HG03045 (cell line): ENCODE results near the gene USH1C.

Experiments used
- ATAC-seq: cut with Tn5 transposase; IDR thresholded peaks from one replicate; pipeline ENCODE4 v1.9.1; 2021; ENCODE audit warnings: mild to moderate bottlenecking, moderate library complexity; ENCODE audit not compliant: unreplicated experiment

USH1C gene

GRCh38 chr11:17550450-17551346 is 6.5 kb upstream of the USH1C start:
- ATAC-seq: no peak

DNA sequence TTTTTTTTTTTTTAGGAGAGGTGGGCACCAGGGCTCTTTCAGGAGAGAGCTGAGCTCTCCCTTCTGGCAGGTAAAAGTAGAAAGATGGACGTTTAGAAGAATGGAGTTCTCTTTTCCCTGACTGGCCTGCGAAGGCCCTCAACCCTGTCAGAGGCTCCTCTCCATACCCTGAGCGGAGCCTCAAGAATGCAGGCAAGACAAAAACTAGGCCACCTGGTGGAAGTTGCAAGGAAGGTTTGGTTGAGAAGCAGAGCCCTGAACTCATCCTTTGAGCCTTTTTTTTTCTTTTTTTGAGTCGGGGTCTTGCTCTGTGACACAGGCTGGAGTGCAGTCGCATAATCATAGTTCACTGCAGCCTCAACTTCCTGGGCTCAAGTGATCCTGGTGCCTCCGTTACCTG is 4.2 kb upstream of the USH1C start:
- ATAC-seq: no peak

DNA sequence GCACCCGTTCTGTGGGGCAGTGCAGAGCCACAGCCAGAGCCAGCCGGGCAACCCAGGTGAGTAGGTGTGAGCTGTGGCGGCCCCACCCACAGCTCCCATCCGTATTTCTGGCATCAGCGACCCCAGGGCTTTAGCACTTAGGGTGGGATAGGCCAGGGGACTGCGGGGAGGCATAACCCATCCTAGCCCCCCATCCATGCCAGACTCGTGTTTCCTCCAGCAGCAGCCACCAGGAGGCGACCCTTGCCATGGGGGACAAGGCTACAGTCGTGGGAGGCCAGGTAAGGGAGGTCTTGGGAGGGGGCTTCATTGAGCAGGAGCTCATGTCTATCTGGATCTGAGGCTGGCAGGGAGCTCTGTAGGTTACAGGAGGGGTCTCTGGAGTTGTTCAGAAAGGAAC is 3.7 kb upstream of the USH1C start:
- ATAC-seq: no peak

GRCh38 chr11:17547051-17547577 is 2.9 kb upstream of the USH1C start, which contains the start of gene OTOG:
Gene OTOG, plus strand, starts transcription at chr11:17547259. Its CDS starts 114 bp downstream, at chr11:17547373.
- ATAC-seq: no peak

DNA sequence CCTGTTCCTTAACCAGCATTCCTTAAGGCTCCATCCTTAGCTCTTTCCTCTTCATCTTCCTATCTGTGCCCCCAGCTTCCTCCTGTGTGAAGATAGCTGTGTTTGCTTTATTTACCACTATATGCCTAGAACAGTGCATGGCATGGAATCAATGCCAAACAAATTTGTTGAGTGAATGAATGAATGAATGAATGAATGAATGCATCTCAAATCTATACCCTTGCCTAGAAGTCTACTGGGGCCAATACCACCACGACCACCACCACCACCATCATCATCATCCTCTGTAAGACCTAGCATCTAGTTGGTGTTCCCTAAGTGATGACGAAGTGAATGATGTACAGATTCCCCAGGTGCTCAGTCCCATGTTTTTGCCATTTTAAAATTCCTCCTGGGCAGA is 2.0 kb upstream of the USH1C start:
- ATAC-seq: no peak

GRCh38 chr11:17543574-17544180 is 539 bp downstream of the USH1C start:
- ATAC-seq: no peak

GRCh38 chr11:17543041-17543440 is 1.2 kb downstream of the USH1C start:
- ATAC-seq: no peak

DNA sequence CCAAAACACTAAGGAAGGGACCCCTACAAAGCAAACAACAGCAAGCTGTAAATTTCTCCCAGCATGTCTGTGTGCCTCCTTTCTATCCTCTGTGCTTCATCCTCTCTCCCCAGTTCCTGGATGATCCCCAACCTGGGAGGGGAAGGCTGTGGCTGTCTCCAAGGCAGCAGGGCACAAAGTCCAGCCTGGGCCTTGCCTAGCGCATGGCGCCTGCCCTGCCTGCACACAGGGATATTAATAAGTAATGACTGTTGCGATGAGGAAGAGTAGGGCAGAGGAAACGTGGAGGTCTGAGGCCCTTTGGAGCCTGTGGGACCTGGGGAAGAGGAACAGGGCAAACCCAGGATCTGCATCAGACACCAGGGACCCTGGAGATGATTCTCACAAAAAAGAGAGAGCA is 2.0 kb downstream of the USH1C start:
- no peak for ATAC-seq

DNA sequence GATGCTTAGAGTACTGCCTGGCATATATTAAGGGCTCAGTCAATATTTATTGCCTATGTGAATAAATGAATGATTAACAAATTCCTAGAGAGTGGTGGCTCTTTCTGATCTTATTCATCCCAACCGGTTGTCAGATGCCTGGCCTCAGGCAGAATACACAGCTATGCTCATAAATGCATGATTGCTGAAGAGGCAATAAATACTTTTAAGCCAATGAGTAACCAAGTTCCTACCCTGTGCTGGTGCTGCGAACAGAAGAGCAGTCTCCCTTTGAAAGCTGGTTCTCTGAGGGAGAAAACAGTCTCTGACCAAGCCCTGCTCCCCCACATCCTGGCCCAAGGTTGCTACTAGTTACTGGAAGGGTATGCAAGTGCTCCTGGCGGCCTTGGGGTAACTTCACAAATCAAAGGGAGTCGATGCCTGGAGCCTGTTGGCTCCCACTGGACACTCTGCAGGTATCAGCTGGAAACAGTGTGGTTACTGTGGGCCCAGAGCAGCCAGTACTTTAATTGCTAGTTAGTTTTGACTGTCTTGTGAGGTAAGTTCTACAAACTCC is 2.8 kb downstream of the USH1C start:
- ATAC-seq: no peak

- no peak for ATAC-seq
Measured at GRCh38 chr11:17540807-17541206, 3.4 kb downstream of the USH1C start.

DNA sequence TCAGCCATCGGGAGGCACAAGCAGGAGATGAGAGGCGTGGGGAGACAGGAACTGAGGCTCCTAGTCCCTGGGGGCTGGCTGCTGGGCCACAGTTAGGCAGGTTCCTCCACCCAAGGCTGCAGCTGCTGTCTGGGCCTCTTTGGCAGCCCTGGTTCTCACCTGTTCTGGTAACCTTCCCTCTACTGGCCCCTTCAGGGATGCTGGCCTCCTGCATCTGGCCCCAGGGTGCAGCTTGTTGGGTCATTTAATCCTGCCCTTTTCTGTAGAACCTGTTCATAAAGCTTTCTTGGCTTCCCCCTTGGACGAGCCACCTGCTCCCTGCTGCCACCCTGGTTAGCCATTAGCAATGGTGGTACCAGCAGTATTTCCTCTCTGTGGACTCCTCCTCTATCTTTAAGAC is 5.5 kb downstream of the USH1C start:
- ATAC-seq: no peak

DNA sequence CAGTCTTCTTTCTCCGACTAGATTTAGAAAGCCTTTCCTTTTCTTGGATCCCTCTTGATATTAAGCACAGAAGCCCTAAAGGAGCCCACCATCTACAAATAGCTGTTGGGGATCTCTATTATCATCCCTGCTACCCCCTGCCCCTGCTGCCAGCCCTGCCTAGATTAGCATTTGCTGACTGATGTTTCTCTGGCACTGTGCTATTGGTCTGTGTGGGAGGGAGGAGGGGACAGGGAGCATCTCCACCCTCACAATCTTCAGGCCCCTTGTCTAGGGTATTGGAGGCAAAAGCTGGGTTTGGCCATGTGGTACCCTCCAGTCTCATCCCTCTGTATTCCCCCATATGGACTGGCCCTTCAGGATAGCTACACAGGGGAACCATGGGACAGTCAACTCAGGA is 6.2 kb downstream of the USH1C start:
- no peak for ATAC-seq

- ATAC-seq: no peak
Measured at GRCh38 chr11:17537261-17537660, 7.0 kb downstream of the USH1C start.

DNA sequence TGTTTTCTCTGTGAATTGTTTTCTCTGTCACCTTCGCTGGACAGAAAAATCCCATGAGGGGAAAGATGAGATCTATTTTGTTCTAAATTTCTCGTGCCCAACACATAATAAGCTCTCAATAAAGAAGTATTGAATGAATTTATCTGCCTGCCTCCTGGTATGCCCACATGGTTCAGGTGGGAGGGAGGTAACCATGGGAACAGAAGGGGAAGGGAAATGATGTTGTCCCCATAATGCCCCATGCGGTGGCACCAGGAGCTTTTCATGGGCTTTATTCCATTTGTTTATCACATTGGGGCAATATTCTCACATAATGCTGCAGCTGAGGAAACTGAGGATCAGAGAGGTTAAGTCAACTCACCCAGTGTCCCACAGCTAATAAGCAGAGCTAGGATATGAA is 8.7 kb downstream of the USH1C start:
- no peak for ATAC-seq

DNA sequence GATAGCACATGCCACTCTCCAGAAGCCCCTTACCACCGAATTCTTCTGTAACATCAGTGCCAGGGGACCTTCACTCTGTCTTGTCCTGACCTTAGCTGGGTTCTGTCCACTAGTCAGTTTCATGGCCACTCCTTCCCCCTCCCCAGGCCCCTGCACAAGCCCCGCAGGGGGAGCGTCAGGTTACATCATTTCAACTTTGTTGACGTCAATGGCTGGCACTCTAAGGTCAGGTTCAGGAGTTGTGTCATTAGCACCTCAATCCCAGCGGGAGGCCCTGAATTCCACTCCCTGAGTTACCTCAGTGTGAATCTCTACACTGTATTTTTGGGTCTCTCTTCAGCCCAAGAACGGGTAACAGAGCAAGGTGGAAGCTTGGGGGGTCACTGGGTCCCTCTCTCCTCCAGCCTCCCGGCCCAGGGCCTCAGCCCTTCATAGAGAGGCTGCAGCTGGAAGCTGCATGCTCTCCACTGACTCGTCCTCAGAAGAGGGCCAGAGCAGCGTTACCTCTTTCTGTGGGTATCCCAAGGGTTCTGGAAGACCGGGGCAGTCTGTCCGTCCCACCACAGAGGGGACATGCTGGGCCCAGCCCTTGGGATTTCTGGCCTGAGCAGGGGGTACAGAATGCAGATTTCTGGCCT is 10.3 kb downstream of the USH1C start:
- ATAC-seq: no peak

- no peak for ATAC-seq
Measured at GRCh38 chr11:17533341-17533740, 10.9 kb downstream of the USH1C start.

- no peak for ATAC-seq
Measured at GRCh38 chr11:17532784-17533183, 11.4 kb downstream of the USH1C start.

DNA sequence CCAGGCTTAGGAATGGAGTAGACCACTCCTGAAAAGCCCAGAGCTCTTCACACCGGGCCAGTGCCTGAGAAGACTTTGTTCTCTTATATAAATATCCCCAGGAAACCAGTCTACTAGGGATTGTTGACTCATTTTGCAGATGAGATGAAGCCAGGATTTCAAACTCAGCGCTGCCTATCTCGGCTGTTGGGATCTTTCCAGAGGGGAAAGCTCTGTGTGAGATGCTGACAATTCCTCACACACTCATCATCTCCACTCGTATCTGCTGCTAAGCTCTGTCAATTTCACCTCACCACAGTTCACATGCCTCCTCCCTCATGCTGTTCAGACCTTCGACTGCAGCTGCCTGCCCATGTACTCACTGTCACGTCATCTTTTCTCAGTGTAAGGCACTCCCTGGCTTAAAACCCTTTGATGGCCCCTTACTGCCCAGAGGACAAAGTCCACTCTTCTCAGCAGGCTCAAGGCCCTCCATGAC is 12.5 kb downstream of the USH1C start:
- no peak for ATAC-seq

DNA sequence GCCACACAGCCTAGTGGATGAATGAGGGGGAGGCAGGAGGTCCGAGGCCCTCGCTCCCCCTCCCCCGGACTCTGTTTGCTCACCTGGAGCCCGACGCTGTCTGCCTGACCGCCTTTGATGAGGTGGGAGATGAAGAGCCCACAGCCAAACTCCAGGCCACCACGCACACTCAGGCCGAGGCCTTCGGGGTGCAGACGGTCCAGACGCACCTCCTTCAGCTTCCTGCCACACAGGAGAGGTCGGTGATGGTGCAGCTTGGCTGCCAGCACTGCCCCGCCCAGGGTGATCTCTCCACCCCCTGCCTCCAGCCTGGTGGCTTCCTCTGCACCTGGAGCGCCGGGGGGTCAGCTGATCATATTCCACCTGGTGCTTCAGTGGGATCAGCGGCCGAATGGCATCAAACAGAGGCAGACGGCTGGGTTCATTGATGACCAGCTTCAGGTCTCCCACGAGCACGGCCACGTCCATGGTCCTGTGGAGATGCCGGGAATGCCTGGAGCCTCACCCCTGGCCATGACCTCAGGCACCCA is 13.1 kb downstream of the USH1C start:
- no peak for ATAC-seq

- no peak for ATAC-seq
Measured at GRCh38 chr11:17529844-17530185, 14.4 kb downstream of the USH1C start.
